GM19467 (cell line): ENCODE results near the gene HSPA14.
"Not testable (repeated sequence)": the region's sequence is repeated elsewhere in the genome, so short reads cannot be mapped to it uniquely, and the experiment has no call there.

Experiments used
- ATAC-seq: cut with Tn5 transposase; IDR thresholded peaks from one replicate; pipeline ENCODE4 v1.9.1; 2021; ENCODE audit warnings: mild to moderate bottlenecking, moderate library complexity; ENCODE audit not compliant: unreplicated experiment

The HSPA14 gene

DNA sequence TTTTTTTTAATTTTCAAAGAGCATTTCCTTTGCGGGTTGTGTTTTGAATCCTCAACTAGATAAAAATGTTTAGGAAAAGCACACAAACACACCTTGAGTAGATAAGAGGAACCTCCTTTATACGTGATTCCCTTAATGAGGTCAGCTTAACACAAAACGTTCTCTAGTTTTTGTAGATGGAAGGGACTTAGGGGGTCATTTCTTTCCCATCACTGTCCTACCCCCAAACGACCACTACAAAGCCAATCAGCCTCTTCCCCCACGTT is 41.8 kb downstream of the HSPA14 start:
- ATAC-seq = no peak

DNA sequence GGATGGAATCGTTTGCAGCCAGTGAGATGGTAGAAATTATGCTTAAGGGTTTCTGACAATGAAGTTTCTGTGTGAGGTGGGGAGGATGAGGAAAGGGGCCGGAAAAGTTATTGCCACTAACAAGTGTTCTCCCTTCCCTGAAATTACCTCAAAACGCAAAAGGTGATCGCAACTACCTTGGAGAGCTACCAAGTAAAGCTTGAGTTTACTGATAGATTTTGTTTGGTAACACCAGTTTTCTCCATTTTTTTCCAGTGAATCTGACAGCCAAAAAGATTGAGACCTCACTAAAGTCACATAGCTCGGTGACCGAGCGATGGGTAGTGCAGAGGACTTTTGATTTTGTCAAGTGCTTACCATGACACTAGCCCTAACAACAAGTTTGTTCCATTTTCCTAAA is 42.1 kb downstream of the HSPA14 start:
- ATAC-seq = no peak

DNA sequence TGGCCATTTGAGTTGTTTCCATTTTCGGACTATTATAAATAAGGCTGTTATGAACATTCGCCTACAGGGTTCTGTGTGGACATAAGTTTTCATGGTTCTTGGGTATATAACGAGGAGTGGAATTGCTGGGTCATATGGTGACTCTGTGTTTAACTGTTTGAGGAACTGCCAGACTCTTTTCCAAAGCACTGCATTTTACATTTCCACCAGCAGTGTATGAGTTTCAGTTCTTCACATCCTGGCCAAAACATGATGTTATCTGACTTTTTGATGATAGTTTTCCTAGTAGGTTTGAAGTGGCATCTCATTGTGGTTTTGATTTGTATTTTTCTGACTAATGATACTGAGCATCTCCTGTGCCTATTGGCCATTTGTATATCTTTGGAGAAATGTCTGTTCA is 46.0 kb downstream of the HSPA14 start:
- ATAC-seq = no peak

DNA sequence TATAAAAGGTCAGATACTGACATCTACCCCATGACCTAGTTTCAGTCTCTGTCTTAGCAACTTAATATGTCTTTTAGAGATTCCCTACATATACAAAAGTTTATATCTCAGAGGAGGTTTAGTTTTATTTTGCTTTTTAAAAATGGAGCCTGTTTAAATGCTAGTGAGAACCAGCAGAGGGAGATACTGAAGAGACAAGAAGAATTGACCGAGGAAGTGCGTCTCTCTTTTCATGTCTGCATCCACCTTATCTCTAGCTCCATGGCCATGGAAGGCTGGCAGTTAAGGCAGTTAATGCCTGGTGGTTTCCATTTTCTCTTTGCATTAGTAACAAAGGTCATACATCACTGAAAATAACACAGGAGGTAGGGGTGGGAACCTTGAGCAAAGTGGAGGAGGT is 51.2 kb downstream of the HSPA14 start:
- no peak for ATAC-seq

DNA sequence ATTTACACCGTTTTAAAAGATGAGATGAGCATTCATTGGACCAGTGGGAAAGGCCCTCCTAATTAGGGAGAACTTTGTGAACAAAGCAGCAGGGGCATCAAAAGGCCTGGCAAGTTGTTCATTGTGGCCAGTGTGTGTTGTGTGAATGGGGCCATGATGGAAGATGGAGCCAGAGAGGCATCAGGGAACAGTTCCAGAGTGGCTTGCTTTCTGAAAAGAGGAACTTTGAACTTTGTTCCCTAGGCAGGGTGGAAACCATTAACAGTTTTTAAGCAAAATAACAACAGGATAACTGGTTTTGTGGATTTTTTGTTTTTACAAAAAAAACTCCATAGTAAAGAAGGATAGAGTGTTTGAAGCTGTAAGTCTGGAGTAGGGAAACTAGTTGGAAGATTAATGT is 53.0 kb downstream of the HSPA14 start:
- no peak for ATAC-seq

DNA sequence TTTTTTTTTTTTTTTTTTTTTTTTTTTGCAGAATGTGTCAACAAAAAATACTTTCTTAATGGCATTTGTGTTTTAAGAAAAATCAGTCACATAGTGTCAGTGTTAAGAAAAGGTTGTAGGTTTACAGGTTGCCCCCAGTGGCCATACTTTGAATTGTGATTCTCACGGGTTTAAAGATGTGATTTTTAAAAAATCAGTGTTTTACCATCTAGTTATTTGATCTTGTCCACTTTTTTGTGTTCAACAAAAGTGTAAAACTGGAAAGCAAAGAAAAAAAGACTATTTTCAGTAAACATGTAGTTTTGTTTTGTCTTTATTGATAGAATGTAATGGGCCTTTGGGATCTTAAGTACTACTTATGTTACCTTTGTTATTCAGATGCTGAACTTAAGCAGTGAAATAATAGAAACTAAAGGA is 66.2 kb downstream of the HSPA14 start:
- peak; percentile 50 for ATAC-seq

DNA sequence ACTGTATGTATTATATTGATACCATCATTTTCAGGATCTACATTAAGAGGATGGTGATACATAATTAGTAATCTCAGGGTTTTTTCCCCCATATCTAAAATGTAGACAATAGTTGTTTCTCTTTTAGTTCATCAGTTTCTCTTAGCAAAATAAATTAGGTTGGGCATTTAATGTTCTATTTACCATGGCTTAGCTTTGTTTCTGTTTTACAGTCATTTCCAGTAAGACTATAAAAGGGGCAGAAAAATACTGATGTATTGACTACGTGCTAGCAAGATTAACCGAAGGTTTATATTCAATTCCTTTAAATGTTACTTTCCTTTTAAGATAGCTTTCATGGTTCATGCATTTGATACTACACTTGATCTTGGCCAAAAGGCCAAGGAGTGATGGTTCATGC is 66.8 kb downstream of the HSPA14 start:
- no peak for ATAC-seq

DNA sequence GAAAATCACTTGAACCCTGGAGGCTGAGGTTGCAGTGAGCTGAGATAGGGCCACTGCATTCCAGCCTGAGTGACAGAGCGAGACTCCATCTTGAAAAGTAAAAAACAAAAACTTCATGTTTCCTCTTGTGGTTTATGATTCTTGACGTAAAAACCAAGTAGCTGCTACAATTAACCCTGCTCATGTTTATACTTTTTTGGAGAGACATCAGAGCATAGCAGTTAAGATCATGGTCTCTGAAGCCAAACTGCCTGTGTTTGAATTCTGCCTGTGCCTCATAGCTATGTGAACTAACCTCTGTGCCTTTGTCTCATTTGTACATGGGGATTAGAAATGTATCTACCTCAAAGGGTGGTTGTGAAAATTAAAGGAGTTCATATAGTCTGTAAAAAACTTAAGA is 67.8 kb downstream of the HSPA14 start:
- no peak for ATAC-seq

DNA sequence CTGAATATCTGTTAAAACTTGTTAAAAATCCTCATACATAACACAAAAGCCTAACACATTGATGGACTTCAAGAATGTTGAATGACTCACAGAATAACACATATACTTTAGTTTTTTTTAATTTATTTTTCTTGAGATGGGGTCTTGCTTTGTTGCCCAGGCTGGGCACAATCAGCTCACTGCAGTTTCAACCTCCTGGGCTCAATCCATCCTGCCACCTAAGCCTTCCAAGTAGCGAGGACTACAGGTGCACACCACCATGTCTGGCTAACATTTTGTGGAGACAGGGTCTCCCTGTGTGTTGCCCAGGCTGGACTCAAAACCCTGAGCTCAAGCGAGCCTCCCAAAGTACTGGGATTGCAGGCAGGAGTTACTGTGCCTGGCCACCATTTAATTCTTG is 68.7 kb downstream of the HSPA14 start:
- no peak for ATAC-seq

DNA sequence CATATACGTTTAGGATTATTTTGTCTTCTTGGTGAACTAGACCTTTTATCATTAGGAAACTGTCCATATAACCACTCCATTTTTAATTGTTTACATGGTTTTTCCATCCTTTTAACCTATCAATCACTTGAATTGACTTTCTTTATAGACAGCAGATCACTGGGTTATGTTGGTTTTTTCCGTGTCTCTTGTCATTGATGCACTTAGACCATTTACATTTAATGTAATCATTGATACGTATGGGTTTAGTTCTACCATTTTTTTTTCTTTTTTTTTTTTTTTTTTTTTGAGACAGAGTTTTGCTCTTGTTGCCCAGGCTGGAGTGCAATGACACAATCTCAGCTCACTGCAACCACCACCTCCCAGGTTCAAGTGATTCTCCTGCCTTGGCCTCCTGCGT is 69.5 kb downstream of the HSPA14 start:
- not testable (repeated sequence) for ATAC-seq

DNA sequence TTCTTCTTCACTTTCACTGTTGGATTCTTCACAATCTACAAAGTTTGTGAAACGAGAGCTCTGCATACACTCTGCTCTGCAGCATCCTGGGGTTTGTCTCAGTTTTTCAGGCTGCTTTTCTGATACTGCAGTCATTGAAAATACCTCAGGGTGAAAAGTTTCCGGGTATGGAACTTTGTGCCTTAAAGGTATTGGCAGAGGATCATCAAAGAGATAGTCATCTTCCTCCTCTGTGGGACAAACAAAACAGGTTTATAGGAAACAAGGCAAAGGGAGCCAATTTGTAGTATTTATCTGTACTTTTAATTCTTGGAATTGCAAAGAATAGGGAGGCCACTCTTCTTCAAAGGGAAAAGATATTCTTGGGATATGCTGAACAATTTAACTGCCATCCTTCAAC is 71.0 kb downstream of the HSPA14 start:
- no peak for ATAC-seq

DNA sequence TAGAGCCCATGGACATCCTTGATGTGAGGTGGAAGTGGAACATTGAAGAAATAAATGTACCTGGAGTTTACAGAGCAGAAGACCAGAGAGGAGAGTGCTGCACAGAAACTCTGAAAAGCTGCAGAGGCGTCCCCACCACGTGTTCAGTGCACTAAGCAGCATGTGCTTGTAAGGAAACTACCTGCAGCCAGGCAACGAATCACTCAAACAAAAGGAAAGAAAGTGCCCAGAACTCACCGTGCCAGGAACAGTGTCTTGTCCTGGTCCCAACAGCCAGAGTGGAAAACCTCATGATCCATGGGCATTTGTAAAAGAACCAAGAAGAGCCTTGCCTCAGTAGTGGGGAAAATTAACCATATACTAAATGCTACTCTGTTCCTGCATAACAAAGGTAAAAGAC is 72.8 kb downstream of the HSPA14 start:
- no peak for ATAC-seq

DNA sequence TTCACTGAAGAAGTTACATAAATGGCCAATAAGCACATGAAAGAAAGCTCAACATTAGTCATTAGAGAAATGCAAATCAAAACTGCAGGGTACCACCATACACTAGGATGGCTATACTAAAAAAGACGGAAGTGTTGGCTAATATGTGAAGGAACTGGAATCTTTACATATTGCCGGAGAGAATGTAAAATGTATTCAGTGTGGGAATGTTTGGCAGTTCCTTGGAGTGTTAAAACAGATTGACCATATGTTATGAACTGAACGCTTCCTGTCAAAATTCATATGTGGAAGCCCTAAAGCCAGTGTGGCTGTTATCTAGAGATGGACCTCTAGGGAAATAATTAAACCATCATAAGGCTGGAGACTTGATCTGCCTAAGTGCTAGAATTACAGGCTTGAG is 73.7 kb downstream of the HSPA14 start:
- ATAC-seq = no peak

DNA sequence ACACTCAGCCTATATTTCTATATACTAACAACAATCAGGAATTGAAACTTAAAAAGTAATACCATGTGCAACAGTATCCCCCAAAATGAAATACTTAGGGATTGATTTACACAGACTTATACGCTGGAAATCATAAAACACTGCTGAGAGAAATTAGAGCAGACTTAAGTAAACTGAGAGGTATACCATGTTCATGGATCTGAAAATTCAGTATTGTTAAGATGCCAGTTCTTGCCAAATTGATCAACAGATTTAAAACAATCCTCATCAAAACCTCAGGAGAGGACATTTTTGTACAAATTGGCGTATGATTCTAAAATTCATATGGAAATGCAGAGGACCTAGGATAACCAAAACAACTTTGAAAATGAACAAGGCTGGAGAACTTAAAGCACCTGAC is 78.5 kb downstream of the HSPA14 start:
- ATAC-seq = no peak

DNA sequence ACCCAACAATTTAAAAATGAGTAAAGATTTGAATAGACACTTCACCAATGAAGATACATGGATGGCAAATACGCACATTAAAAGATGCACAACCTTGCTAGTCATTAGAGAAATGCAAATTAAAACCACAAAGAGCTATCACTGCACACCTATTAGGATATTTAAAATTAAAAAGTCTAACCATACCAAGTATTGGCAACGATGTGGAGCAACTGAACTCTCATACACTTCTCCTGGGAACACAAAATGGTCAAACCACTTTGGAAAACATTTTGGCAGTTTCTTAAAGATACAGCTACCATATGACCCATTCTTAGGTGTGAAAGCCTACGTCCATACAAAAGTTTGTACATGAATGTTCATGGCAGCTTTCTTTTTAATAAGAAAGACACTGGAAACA is 79.7 kb downstream of the HSPA14 start:
- no peak for ATAC-seq

DNA sequence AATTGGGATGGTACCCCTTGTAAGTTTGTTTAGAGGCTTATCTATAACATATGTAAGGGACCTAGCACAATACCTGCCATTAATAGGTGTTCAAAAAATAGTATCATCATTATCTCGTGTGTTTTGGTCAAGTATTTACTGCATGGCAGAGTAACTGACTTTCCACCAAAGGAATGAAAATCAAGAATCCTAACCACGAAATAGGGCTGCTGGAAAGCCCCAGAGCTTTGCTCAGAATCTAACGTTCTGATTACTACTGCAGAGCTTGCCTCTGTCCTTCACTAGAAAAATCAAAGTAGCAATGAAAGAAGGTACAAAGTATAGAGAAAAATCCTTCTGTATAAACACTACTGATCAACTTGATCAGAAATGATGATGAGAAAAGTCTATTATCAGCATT is 80.9 kb downstream of the HSPA14 start:
- ATAC-seq = no peak
